Hindlimb muscle (tissue), 1 donor: Measurements from ENCODE around the gene OR2J3. TPM values are rescaled to one million over a fixed set of nuclear protein-coding genes. Genes with fewer than 3 reads are reported as not detected.
"Not testable (repeated sequence)": the region's sequence is repeated elsewhere in the genome, so short reads cannot be mapped to it uniquely, and the experiment has no call there.

Source experiments
- DNase-seq: peaks from one replicate; pipeline ENCODE4 v3.0.0-alpha.2; 2013
- polyA plus RNA-seq: library from polyadenylated mRNA; unstranded; fragments of 120-200 nt; gene quantifications from one replicate; pipeline ENCODE4 v1.2.1, GENCODE V29; 2013; ENCODE audit not compliant: insufficient read length

The OR2J3 gene
- not detected for polyA plus RNA-seq

GRCh38 chr6:29107758-29108157 is at the start of gene OR2J3:
TSS of gene OR2J3 (plus strand) at chr6:29108058. CDS start at chr6:29111891, 3,833 bp downstream.
- DNase-seq: no peak

GRCh38 chr6:29071831-29072723 is 35.8 kb upstream of the OR2J3 start:
- DNase-seq: no peak

- DNase-seq: no peak
Measured at GRCh38 chr6:29079203-29079602, 28.7 kb upstream of the OR2J3 start.

- no peak for DNase-seq
Measured at GRCh38 chr6:29081312-29081711, 26.5 kb upstream of the OR2J3 start.

- no peak for DNase-seq
Measured at GRCh38 chr6:29082457-29082856, 25.4 kb upstream of the OR2J3 start.

GRCh38 chr6:29087213-29087612 is 20.6 kb upstream of the OR2J3 start, which contains the start of gene OR2B3:
TSS of gene OR2B3 (minus strand) at chr6:29087313. CDS start at chr6:29087248, 65 bp downstream.
- no peak for DNase-seq

GRCh38 chr6:29092957-29093356 is 14.9 kb upstream of the OR2J3 start:
- DNase-seq: no peak

- no peak for DNase-seq
Measured at GRCh38 chr6:29097803-29098202, 10.1 kb upstream of the OR2J3 start.

- DNase-seq: no peak
Measured at GRCh38 chr6:29099190-29099589, 8.7 kb upstream of the OR2J3 start, which contains the start of gene OR2J1. TSS of gene OR2J1 (plus strand) at chr6:29099490. CDS start at chr6:29100943, 1,453 bp downstream.

GRCh38 chr6:29112135-29112534 is 4.3 kb downstream of the OR2J3 start:
- no peak for DNase-seq

- not testable (repeated sequence) for DNase-seq
Measured at GRCh38 chr6:29114964-29115363, 7.1 kb downstream of the OR2J3 start.

GRCh38 chr6:29129326-29130012 is 21.6 kb downstream of the OR2J3 start:
- no peak for DNase-seq

- DNase-seq: no peak
Measured at GRCh38 chr6:29130644-29131043, 22.8 kb downstream of the OR2J3 start.

- DNase-seq: no peak
Measured at GRCh38 chr6:29131691-29132090, 23.8 kb downstream of the OR2J3 start.

GRCh38 chr6:29137724-29138123 is 29.9 kb downstream of the OR2J3 start:
- no peak for DNase-seq

GRCh38 chr6:29141606-29142005 is 33.7 kb downstream of the OR2J3 start:
- DNase-seq: no peak

GRCh38 chr6:29142309-29142708 is 34.5 kb downstream of the OR2J3 start:
- DNase-seq: no peak

- no peak for DNase-seq
Measured at GRCh38 chr6:29146179-29146578, 38.3 kb downstream of the OR2J3 start.

- DNase-seq: no peak
Measured at GRCh38 chr6:29147074-29147473, 39.2 kb downstream of the OR2J3 start.

- not testable (repeated sequence) for DNase-seq
Measured at GRCh38 chr6:29149444-29149843, 41.6 kb downstream of the OR2J3 start.

GRCh38 chr6:29153083-29153482 is 45.2 kb downstream of the OR2J3 start:
- DNase-seq: no peak

- DNase-seq: not testable (repeated sequence)
Measured at GRCh38 chr6:29155182-29155581, 47.3 kb downstream of the OR2J3 start.

- DNase-seq: not testable (repeated sequence)
Measured at GRCh38 chr6:29159922-29160321, 52.1 kb downstream of the OR2J3 start.
